C4-2B (cell line): Measurements from ENCODE around the gene TUBGCP4.

Source experiments
- H3K27ac ChIP-seq: fragments of 450-650 bp; 2 replicates; pipeline ENCODE4 v1.5.1; 2017
- CTCF ChIP-seq: fragments of 450-650 bp; conservative IDR thresholded peaks from 2 replicates; pipeline ENCODE4 v1.5.1; 2017; ENCODE audit warnings: mild to moderate bottlenecking
- ZFX ChIP-seq: fragments of 450-650 bp; IDR thresholded peaks from 2 replicates; pipeline ENCODE4 v1.6.1; 2017

TUBGCP4 gene

DNA sequence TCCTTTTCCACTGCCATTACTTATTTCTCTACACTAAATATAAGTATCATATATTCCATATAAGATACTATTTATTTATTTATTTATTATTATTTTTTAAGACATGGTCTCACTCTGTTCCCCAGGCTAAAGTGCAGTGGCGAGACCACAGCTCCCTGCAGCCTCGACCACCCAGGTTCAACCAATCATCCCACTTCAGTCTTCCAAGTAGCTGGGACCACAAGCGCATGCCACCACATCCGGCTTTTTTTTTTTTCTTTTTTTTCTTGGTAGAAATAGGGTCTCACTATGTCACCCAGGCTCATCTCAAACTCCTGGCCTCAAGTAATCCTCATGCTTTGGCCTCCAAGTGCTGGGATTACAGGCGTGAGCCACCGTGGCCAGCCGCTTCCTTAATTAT, 65.5 kb downstream of the TUBGCP4 start:
- no peak overlapping the region for H3K27ac ChIP-seq
- no peak for TF ChIP-seq CTCF
- TF ChIP-seq ZFX, result no peak

DNA sequence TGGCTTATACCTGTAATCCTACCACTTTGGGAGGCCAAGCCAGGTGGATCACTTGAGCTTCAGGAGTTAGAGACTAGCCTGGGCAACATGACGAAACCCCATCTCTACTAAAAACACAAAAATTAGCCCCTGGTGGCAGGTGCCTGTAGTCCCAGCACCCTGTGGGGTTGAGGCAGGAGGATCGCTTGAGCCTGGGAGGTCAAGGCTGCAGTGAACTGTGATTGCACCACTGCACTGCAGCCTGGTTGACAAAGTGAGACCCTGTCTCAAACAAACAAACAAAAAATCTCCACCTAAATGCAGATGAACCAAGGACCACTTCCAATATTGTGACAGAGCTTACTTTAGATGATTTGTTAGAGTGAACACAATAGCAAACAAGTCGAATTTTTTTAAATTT, 68.4 kb downstream of the TUBGCP4 start:
- H3K27ac ChIP-seq, result no peak overlapping the region
- TF ChIP-seq CTCF, result no peak
- no peak for TF ChIP-seq ZFX

GRCh38 chr15:43440721-43441281, 69.9 kb downstream of the TUBGCP4 start:
- no peak overlapping the region for H3K27ac ChIP-seq
- no peak for TF ChIP-seq CTCF
- no peak for TF ChIP-seq ZFX

DNA sequence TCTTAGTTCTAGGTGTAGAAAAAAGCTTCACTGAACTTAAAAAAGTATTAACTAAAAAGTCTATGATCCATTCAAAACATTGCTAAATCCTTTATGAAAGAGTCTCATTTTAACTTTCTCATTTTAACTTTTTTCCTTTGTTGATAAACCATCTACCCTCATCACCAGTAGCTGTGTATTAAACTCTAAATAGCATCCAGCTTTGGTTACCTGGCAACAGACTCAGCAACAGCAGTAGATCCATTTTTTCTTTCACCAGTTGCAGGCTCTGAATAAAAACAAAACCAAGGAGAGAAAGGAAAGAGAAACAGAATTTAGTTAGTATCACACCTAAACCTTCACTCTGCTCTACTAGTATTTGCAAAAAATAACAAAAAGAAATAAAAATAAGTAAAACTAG, 70.4 kb downstream of the TUBGCP4 start:
- no peak overlapping the region for H3K27ac ChIP-seq
- TF ChIP-seq CTCF, result no peak
- no peak for TF ChIP-seq ZFX

GRCh38 chr15:43446344-43446743, 75.4 kb downstream of the TUBGCP4 start:
- TF ChIP-seq ZFX (no peak), CTCF (no peak)
- H3K27ac ChIP-seq, result no peak overlapping the region

GRCh38 chr15:43449981-43450380, 79.1 kb downstream of the TUBGCP4 start:
- no peak overlapping the region for H3K27ac ChIP-seq
- no peak for TF ChIP-seq CTCF
- no peak for TF ChIP-seq ZFX
